ENCODE measurements around the gene SYNM. TPM values are rescaled to one million over a fixed set of nuclear protein-coding genes. Genes with fewer than 3 reads are reported as not detected.
A peak's percentile ranks its signal among the peaks of the same experiment; 100 is the strongest.

The SYNM gene
- total RNA-seq, 1 donor from 2014 or later: 1.1 TPM

DNA sequence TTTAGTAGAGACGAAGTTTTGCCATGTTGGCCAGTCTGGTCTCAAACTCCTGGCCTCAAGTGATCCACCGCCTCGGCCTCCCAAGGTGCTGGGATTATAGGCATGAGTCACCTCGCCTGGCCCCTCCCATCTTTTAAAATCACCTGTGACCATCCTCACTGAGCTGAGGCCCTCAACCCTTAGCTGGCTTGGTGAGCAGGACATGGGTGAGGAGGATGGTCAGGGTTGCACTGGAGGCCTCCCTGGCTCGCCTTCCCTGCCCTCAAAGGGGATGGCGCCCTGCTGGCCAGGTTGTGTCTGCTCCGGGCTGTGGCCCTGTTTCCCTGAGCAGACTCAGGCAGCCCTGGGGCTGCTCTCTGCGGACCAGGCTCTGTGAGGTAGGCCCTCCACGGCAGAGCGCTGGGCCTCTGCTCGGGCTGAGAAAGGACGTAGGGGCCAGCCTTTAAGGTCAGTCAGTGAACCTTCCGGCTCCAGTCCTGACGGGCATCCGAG, 33.7 kb downstream of the SYNM start:
- no peak overlapping the region for H3K27ac Mint-ChIP-seq
- H3K36me3 Mint-ChIP-seq (ENCODE audit: insufficient read depth): peaks cover 11% of the 10 kb centered on the region
- no peak overlapping the region for H3K4me3 Mint-ChIP-seq (ENCODE audit: low read depth)
- H3K9me3 Mint-ChIP-seq (ENCODE audit: low read depth): no peaks in the 10 kb centered on the region
- H3K27me3 Mint-ChIP-seq: no peaks in the 10 kb centered on the region
- peaks cover 13% of the 10 kb centered on the region for H3K4me1 Mint-ChIP-seq (ENCODE audit: low read depth)
- DNase-seq (ENCODE audit: low spot score, unreplicated experiment): no peak
- TF ChIP-seq, protein P1, sequence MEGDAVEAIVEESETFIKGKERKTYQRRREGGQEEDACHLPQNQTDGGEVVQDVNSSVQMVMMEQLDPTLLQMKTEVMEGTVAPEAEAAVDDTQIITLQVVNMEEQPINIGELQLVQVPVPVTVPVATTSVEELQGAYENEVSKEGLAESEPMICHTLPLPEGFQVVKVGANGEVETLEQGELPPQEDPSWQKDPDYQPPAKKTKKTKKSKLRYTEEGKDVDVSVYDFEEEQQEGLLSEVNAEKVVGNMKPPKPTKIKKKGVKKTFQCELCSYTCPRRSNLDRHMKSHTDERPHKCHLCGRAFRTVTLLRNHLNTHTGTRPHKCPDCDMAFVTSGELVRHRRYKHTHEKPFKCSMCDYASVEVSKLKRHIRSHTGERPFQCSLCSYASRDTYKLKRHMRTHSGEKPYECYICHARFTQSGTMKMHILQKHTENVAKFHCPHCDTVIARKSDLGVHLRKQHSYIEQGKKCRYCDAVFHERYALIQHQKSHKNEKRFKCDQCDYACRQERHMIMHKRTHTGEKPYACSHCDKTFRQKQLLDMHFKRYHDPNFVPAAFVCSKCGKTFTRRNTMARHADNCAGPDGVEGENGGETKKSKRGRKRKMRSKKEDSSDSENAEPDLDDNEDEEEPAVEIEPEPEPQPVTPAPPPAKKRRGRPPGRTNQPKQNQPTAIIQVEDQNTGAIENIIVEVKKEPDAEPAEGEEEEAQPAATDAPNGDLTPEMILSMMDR (IDR thresholded peaks at IDR 0.05; ENCODE audit: unreplicated experiment): no peak

DNA sequence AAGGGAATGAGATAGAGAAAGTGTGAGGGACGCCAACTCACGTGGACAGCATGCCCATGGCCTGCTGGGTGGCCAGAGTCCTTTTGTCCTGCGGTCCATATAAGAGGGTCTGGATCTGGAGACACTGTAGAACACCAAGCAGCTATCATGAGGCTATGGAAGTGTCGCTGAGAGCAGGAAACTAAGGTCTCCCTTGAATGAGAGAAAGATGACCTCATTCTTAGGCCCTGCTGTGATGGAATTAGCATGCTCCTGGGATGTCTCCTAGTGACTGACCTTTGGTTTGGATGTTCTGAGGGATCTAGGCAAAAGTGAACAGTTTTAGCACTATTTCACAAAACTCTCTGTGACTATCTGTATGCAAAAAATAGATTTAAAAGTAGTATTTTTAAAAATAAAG, 34.4 kb downstream of the SYNM start:
- Mint-ChIP-seq H3K36me3 (ENCODE audit: insufficient read depth) (peaks cover 11% of the 10 kb centered on the region), H3K4me1 (ENCODE audit: low read depth) (peaks cover 21% of the 10 kb centered on the region), H3K4me3 (ENCODE audit: low read depth) (no peak overlapping the region), H3K9me3 (ENCODE audit: low read depth) (no peaks in the 10 kb centered on the region), H3K27ac (no peak overlapping the region), H3K27me3 (no peaks in the 10 kb centered on the region)
- TF ChIP-seq, protein P1 (IDR thresholded peaks at IDR 0.05; ENCODE audit: unreplicated experiment): no peak
- DNase-seq (ENCODE audit: low spot score, unreplicated experiment): no peak

DNA sequence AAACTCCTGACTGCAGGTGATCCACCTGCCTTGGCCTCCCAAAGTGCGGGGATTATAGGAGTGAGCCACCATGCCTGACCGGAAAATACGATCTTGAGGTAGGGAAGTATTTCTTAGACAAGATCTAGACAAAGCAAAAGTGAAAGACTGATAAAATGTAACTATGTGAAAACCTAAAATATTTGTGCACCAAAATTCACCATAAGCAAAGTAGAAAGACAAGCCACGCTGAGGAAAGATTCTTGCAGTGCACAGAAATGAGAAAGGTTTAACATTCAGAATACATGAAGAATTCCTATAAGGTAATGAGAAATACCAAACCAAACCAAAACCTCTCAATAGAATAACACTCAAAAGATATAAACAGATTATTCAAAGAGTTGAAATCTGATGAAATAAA, 35.7 kb downstream of the SYNM start:
- Mint-ChIP-seq H3K27me3 (no peaks in the 10 kb centered on the region), H3K4me1 (ENCODE audit: low read depth) (peaks cover 29% of the 10 kb centered on the region), H3K27ac (no peak overlapping the region), H3K4me3 (ENCODE audit: low read depth) (no peak overlapping the region), H3K36me3 (ENCODE audit: insufficient read depth) (peaks cover 7% of the 10 kb centered on the region), H3K9me3 (ENCODE audit: low read depth) (no peaks in the 10 kb centered on the region)
- TF ChIP-seq, protein P1 (IDR thresholded peaks at IDR 0.05; ENCODE audit: unreplicated experiment): no peak
- no peak for DNase-seq (ENCODE audit: low spot score, unreplicated experiment)

DNA sequence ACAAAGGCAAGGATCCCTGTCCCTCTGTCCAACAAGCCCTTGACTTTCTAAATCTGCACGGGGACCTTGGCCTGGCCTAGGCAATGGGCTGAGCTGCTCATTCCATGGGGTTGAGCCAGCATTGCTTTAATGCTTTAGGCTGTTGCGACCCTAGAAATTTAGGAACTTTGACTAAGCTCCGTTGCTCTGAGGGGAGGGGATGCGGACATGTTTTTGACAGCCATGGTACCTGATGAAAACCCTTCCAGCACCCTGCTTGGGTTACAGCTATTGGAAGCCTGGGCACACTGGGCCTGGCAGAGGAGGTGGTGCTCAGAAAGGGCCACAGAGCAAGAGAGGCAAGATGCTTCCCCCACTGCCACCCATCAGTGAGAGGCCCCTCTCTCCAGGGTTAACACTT, 37.1 kb downstream of the SYNM start:
- no peak for DNase-seq (ENCODE audit: low spot score, unreplicated experiment)
- no peak overlapping the region for H3K4me3 Mint-ChIP-seq (ENCODE audit: low read depth)
- H3K36me3 Mint-ChIP-seq (ENCODE audit: insufficient read depth): peaks cover 7% of the 10 kb centered on the region
- no peak overlapping the region for H3K27ac Mint-ChIP-seq
- TF ChIP-seq, protein P1 (IDR thresholded peaks at IDR 0.05; ENCODE audit: unreplicated experiment): no peak
- no peaks in the 10 kb centered on the region for H3K27me3 Mint-ChIP-seq
- no peaks in the 10 kb centered on the region for H3K9me3 Mint-ChIP-seq (ENCODE audit: low read depth)
- H3K4me1 Mint-ChIP-seq (ENCODE audit: low read depth): peaks cover 29% of the 10 kb centered on the region

DNA sequence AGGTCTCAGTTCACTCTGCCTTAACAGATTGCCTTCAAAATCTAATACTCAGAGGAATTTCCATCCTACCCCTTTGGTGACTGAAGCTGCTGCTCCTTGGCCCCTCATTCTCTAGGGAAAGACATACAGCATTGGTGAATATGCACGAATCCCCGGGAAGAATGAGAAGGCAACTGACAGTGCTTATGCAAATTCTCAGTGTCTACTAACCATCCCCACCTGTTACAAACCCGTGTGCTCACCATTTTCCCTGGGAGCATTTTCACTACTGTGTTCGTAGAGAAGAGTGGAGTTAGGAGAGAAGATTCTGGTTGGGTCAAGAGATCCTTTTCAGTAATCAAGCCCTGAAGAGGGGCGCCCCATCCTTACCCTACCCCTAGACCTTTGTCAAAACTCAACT, 37.7 kb downstream of the SYNM start:
- peaks cover 29% of the 10 kb centered on the region for H3K4me1 Mint-ChIP-seq (ENCODE audit: low read depth)

More for the DNA sequence above, 37.7 kb downstream of the SYNM start:
- TF ChIP-seq, protein P1 (IDR thresholded peaks at IDR 0.05; ENCODE audit: unreplicated experiment): no peak
- Mint-ChIP-seq H3K27me3 (no peaks in the 10 kb centered on the region), H3K27ac (peak overlapping the region; percentile 53), H3K4me3 (ENCODE audit: low read depth) (no peak overlapping the region), H3K36me3 (ENCODE audit: insufficient read depth) (peaks cover 8% of the 10 kb centered on the region), H3K9me3 (ENCODE audit: low read depth) (no peaks in the 10 kb centered on the region)
- DNase-seq (ENCODE audit: low spot score, unreplicated experiment): no peak

Data from progenitor cell of endocrine pancreas (in vitro differentiated cells).